NCI-H526 (cell line): Measurements from ENCODE around the gene ZNF23.
A peak's percentile ranks its signal among the peaks of the same experiment; 100 is the strongest.

ENCODE experiments used
- DNase-seq, 2 experiments: peaks; one replicate each; lab custom pipeline; 2025; lab: John Stamatoyannopoulos, UW

The ZNF23 gene

GRCh38 chr16:71426069-71426879 lies 35.8 kb downstream of the ZNF23 start:
- DNase-seq: peak; percentile 61 to 75

DNA sequence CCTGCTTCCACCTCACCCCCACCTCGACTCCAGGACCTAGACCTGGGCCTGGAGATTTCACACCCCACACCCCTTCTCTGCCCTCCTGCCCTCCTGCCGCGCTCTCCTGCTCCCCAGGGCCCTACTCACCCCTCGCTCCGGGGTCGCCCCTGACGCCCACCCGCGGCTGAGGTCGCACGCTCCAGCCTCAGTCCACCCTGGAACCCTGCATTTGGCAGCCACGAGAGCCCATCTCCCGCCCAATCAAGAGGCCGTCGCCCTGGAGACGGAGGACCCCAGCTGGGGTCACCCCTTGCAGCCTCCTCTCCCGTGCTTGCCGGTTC lies 36.3 kb downstream of the ZNF23 start:
- DNase-seq: no peak

GRCh38 chr16:71424626-71425025 lies 37.4 kb downstream of the ZNF23 start:
- no peak for DNase-seq

DNA sequence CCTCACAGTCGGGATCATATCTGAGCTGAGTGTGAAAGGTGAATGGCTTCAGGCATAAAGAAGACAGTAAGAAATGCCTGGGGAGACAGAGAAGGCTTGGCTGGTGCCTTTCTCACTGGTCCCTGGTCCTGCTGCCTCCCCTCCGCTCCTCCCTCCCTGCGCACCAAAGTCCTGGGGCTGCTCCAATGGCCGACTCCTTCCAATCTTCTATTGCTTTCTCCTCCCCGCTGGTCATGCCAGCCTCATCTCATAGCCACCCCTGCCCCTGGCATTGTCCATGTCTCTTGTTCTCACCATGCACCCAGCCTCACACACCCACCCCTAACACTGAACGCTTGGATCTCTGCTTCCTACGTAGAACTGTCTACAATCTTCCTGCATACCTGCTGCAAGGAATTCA lies 38.2 kb downstream of the ZNF23 start:
- no peak for DNase-seq

GRCh38 chr16:71423016-71423415 lies 39.0 kb downstream of the ZNF23 start:
- DNase-seq: no peak

DNA sequence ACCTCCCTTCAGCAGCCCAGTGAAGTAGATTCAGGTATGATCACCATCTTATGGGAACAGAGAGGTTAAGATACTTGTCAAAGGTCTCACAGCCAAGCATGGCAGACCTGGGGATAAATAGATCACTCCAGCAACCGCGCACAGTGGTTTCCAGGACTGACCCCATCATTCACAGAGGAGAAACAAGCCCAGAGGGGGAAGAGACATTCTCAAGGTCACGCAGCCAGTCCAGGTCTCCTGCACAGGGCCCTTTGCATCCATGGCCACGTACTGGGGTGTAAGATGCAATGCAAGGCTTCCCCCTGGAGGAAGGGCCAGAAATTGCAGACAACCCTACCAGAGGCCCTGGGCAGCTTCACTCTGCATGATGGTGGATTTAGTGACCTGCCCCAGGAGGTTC lies 40.1 kb downstream of the ZNF23 start:
- DNase-seq: peak in 1 of 2 experiments; percentile 35

DNA sequence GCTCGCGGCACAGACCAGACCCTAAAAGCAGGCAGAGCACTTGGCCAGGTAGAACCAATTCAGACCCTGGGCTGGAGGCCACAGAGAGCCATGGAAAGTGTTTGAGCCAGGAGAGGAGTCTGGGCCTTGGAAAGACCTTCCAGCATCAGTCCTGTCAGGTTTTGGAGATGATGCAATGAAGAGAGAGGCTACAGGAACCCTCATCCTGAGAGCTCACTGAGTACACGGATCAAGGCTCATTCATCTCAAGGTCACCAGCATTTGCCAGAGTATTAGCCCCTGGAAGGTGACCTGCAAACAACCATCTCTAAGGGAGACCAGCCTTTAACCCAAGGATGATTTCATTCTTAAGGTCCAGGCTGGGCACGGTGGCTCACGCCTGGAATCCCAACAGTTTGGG lies 48.0 kb downstream of the ZNF23 start:
- DNase-seq: no peak

DNA sequence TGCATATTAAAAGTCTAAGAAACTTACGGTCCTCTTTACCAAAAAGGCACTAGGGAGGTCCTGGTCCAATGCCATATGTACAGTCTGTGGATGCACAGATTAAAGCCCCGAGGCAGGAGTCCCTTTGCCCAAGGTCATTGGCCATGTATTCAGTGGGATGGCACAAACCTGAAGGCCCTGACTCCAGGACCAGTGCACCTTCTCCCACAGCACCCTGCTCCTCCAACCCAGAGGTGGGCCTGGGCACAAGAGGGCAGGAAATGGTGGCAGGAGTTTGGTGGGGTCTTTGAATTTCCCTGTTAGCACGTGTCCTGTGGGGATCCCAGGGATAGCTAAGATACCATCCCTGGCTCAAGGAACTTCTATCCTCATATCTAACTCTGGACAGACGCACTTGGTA lies 48.7 kb downstream of the ZNF23 start:
- no peak for DNase-seq

GRCh38 chr16:71412270-71413160 lies 49.5 kb downstream of the ZNF23 start:
- DNase-seq: peak; percentile 8 to 77

DNA sequence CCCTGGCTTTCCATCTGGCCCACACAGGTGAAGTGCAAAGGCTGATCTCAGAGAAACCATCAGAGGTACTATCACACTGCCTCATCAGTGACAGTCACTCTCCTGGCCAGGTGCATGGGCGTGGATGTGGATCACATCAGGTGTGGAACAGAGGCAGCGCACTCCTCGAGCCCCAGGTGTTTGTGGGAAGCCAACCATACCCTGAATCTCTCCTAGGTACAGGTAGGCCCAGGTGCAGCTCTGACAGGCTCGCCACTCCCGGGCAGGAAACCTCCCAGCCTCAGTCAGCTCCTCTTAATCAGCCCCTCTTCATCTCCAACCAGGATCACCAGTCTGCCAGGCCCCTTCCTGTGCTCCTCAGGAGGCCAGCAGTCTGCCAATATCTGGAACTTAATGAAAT lies 51.9 kb downstream of the ZNF23 start:
- no peak for DNase-seq

GRCh38 chr16:71409011-71409775 lies 52.9 kb downstream of the ZNF23 start:
- DNase-seq: no peak

GRCh38 chr16:71408536-71408935 lies 53.5 kb downstream of the ZNF23 start:
- DNase-seq: no peak

DNA sequence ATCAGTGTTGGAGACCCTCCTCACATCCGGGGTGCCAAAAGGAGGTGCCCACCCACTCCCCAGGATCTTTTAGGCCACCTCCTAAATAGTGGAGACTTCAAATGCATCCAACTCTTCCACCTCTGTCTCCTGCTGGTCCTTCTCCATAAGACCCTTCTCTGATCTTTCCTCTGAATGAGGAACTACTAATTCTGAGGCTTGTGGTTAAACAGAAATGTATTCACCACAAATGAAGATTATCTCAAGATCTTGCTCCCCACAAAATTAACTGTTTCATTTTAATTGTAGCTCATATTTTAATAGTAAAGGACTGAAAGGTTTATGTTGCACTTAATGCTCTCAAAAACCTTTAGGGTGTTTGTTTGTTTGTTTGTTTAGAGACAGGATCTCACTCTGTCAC lies 54.3 kb downstream of the ZNF23 start:
- DNase-seq: no peak

DNA sequence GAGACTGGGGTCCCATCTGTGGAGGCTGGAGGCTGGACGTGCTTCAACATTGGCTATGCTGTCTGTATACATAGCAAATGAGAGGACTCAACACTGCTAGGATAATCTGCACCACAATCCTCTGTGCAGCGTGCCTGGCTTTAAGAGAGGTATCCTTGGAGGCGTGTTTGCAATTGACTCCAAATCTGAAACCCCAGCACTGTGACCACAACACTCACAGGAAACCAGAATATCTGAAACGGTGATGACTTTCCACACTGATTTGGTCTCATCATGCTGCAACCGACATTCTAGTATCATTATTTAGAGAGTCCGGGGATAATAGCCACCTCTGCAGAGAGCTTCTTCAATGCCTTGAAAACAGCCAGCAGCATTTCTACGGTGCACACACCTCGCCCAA lies 55.3 kb downstream of the ZNF23 start:
- DNase-seq: no peak

- DNase-seq: no peak
These were observed 55.7 kb downstream of the ZNF23 start for GRCh38 chr16:71406316-71406715.

- no peak for DNase-seq
These were observed 57.7 kb downstream of the ZNF23 start for GRCh38 chr16:71404364-71404763.

GRCh38 chr16:71402674-71403073 lies 59.4 kb downstream of the ZNF23 start:
- DNase-seq: no peak

- no peak for DNase-seq
These were observed 60.0 kb downstream of the ZNF23 start for GRCh38 chr16:71402007-71402406.

DNA sequence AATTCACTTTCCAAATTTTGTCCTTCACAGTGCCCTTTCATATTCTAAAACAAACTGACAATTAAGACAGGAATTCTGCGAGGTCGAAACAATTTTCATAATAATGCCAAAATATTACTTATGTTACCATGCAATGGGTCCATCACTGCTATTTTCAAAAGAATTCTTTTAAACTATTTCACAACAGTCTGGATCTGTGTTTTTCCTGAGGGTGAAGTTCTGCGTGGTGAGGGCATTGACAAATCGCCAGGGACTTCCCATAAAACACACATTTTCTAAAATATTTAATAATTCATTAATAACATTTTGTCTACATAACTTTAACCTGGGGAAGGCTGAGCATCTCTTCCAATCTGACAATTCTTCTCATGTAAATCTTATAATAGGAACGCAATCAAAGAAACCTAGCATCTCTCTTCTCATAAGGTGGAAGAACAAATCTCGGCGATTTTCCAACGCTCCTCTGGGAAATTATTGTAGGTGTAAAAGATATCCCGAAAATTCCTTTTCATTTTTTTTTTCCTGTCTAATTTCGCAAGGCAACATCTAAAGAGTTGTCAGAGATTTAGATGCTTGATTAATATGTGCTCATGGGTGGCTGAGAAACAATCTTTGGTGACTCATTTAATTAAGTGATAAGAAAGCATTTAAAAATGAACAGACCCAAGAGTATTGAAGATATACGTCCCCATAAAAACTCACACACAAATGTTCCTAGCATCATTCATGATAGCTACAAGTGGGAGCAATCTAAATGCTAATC lies 62.1 kb downstream of the ZNF23 start:
- no peak for DNase-seq
